ENCODE results near the gene TH.

DNA sequence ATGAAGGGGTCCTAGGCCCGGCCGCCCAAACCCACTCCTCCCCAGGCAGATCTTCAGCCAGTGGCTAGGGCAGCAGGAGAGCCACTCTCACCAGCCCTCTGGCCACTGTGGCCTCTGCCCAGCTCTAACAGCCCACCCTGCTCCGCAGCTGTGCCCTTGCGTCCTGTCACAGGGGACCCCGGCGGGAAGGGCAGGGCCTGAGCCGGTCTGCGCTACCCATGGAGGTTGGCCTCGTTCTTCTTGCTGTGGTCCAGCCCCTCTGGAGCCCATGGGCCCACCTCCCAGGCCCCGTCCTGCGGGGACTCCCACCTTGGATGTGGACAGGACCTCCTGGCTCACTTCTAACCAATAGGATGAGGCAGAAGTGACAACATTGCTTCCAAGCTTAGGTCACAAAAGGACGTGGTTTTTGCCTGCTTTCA lies 38.3 kb upstream of the TH start:
- TF ChIP-seq, protein P1, sequence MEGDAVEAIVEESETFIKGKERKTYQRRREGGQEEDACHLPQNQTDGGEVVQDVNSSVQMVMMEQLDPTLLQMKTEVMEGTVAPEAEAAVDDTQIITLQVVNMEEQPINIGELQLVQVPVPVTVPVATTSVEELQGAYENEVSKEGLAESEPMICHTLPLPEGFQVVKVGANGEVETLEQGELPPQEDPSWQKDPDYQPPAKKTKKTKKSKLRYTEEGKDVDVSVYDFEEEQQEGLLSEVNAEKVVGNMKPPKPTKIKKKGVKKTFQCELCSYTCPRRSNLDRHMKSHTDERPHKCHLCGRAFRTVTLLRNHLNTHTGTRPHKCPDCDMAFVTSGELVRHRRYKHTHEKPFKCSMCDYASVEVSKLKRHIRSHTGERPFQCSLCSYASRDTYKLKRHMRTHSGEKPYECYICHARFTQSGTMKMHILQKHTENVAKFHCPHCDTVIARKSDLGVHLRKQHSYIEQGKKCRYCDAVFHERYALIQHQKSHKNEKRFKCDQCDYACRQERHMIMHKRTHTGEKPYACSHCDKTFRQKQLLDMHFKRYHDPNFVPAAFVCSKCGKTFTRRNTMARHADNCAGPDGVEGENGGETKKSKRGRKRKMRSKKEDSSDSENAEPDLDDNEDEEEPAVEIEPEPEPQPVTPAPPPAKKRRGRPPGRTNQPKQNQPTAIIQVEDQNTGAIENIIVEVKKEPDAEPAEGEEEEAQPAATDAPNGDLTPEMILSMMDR (IDR thresholded peaks at IDR 0.05; ENCODE audit: low read depth, low read length, poor library complexity, severe bottlenecking): no peak
- no peak for TF ChIP-seq EZH2phosphoT487 (IDR thresholded peaks at IDR 0.05; ENCODE audit: borderline replicate concordance, low read length)

All from DOHH2 (cell line).